Type B pancreatic cell (in vitro differentiated cells): ENCODE results near the gene MED12L. TPM values are rescaled to one million over a fixed set of nuclear protein-coding genes. Genes with fewer than 3 reads are reported as not detected.

Experiments used
- DNase-seq: peaks from one replicate; pipeline ENCODE4 v3.0.0; 2021; ENCODE audit warnings: mixed read lengths; ENCODE audit not compliant: unreplicated experiment; ENCODE audit errors: extremely low spot score
- H3K27ac Mint-ChIP-seq: 2 replicates; pipeline ENCODE4 v1.8.0; 2021; ENCODE audit warnings: mild to moderate bottlenecking, mixed read lengths
- H3K27me3 Mint-ChIP-seq: 2 replicates; pipeline ENCODE4 v1.8.0; 2021; ENCODE audit warnings: mixed read lengths
- H3K36me3 Mint-ChIP-seq: 2 replicates; pipeline ENCODE4 v1.8.0; 2021; ENCODE audit warnings: mixed read lengths
- H3K4me1 Mint-ChIP-seq: one replicate; pipeline ENCODE4 v1.8.0; 2021; ENCODE audit warnings: mixed read lengths; ENCODE audit not compliant: unreplicated experiment
- H3K4me3 Mint-ChIP-seq: 2 replicates; pipeline ENCODE4 v1.8.0; 2021; ENCODE audit warnings: mild to moderate bottlenecking, mixed read lengths
- H3K9me3 Mint-ChIP-seq: 2 replicates; pipeline ENCODE4 v1.8.0; 2021; ENCODE audit warnings: mixed read lengths
- CTCF ChIP-seq: fragments of 200-600 bp; sonication (generic); conservative IDR thresholded peaks from 2 replicates; pipeline ENCODE4 v1.5.0; 2021; ENCODE audit warnings: antibody characterized with exemption, mild to moderate bottlenecking
- total RNA-seq: library from RNA; stranded (reverse); gene quantifications from 2 replicates; pipeline ENCODE4 v1.2.1, GENCODE V29; 2021; ENCODE audit warnings: low replicate concordance

Gene MED12L
- total RNA-seq, 1 donor from 2014 or later = 6.4 TPM

- Mint-ChIP-seq H3K27me3 (no peaks in the 10 kb centered on the region), H3K4me3 (no peak overlapping the region), H3K27ac (peak overlapping the region; percentile 50), H3K9me3 (no peaks in the 10 kb centered on the region), H3K36me3 (no peaks in the 10 kb centered on the region), H3K4me1 (peaks cover 5% of the 10 kb centered on the region)
- no peak for TF ChIP-seq CTCF
- DNase-seq = no peak
Measured at GRCh38 chr3:151296226-151296625, 210.8 kb downstream of the MED12L start.

GRCh38 chr3:151297429-151297828 is 212.0 kb downstream of the MED12L start:
- H3K4me3 Mint-ChIP-seq = no peak overlapping the region
- H3K9me3 Mint-ChIP-seq = no peaks in the 10 kb centered on the region
- no peaks in the 10 kb centered on the region for H3K27me3 Mint-ChIP-seq
- DNase-seq = no peak
- H3K27ac Mint-ChIP-seq = peak overlapping the region; percentile 65
- H3K4me1 Mint-ChIP-seq = peaks cover 5% of the 10 kb centered on the region
- no peaks in the 10 kb centered on the region for H3K36me3 Mint-ChIP-seq
- no peak for TF ChIP-seq CTCF

GRCh38 chr3:151299006-151299405 is 213.5 kb downstream of the MED12L start:
- no peak for DNase-seq
- Mint-ChIP-seq H3K36me3 (peaks cover 5% of the 10 kb centered on the region), H3K27me3 (no peaks in the 10 kb centered on the region), H3K4me3 (no peak overlapping the region), H3K27ac (no peak overlapping the region), H3K4me1 (peaks cover 5% of the 10 kb centered on the region), H3K9me3 (no peaks in the 10 kb centered on the region)
- no peak for TF ChIP-seq CTCF

- H3K36me3 Mint-ChIP-seq = peaks cover 5% of the 10 kb centered on the region
- H3K4me1 Mint-ChIP-seq = peaks cover 10% of the 10 kb centered on the region
- H3K4me3 Mint-ChIP-seq = no peak overlapping the region
- no peaks in the 10 kb centered on the region for H3K27me3 Mint-ChIP-seq
- TF ChIP-seq CTCF = no peak
- no peak overlapping the region for H3K27ac Mint-ChIP-seq
- H3K9me3 Mint-ChIP-seq = no peaks in the 10 kb centered on the region
- DNase-seq = no peak
Measured at GRCh38 chr3:151300539-151300938, 215.1 kb downstream of the MED12L start.

- H3K36me3 Mint-ChIP-seq = peaks cover 5% of the 10 kb centered on the region
- peaks cover 11% of the 10 kb centered on the region for H3K4me1 Mint-ChIP-seq
- no peak overlapping the region for H3K27ac Mint-ChIP-seq
- no peak for TF ChIP-seq CTCF
- H3K4me3 Mint-ChIP-seq = no peak overlapping the region
- H3K27me3 Mint-ChIP-seq = no peaks in the 10 kb centered on the region
- H3K9me3 Mint-ChIP-seq = no peaks in the 10 kb centered on the region
- DNase-seq = no peak
Measured at GRCh38 chr3:151301787-151302186, 216.3 kb downstream of the MED12L start.

GRCh38 chr3:151303751-151304150 is 218.3 kb downstream of the MED12L start:
- H3K27ac Mint-ChIP-seq = peak overlapping the region; percentile 72
- no peak for DNase-seq
- H3K9me3 Mint-ChIP-seq = no peaks in the 10 kb centered on the region
- H3K4me3 Mint-ChIP-seq = peak overlapping the region; percentile 11
- H3K36me3 Mint-ChIP-seq = peaks cover 5% of the 10 kb centered on the region
- H3K4me1 Mint-ChIP-seq = peaks cover 11% of the 10 kb centered on the region
- TF ChIP-seq CTCF = no peak
- H3K27me3 Mint-ChIP-seq = no peaks in the 10 kb centered on the region
